PC-9 (cell line): ENCODE data around the gene GNG7.

Source experiments
- EZH2 ChIP-seq: fragments of 200-600 bp; sonication (generic); IDR thresholded peaks from 2 replicates; pipeline ENCODE4 v1.8.0; 2017; ENCODE audit warnings: antibody characterized with exemption, low read depth
- TF ChIP-seq, protein P1 (sequence below): fragments of 200-600 bp; sonication (generic); conservative IDR thresholded peaks from 2 replicates; pipeline ENCODE4 v1.6.1; 2017; ENCODE audit warnings: mixed run types, antibody characterized with exemption, mild to moderate bottlenecking, moderate library complexity

- TF ChIP-seq, protein P1, sequence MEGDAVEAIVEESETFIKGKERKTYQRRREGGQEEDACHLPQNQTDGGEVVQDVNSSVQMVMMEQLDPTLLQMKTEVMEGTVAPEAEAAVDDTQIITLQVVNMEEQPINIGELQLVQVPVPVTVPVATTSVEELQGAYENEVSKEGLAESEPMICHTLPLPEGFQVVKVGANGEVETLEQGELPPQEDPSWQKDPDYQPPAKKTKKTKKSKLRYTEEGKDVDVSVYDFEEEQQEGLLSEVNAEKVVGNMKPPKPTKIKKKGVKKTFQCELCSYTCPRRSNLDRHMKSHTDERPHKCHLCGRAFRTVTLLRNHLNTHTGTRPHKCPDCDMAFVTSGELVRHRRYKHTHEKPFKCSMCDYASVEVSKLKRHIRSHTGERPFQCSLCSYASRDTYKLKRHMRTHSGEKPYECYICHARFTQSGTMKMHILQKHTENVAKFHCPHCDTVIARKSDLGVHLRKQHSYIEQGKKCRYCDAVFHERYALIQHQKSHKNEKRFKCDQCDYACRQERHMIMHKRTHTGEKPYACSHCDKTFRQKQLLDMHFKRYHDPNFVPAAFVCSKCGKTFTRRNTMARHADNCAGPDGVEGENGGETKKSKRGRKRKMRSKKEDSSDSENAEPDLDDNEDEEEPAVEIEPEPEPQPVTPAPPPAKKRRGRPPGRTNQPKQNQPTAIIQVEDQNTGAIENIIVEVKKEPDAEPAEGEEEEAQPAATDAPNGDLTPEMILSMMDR, result no peak
- no peak for TF ChIP-seq EZH2
These were observed 156.1 kb downstream of the GNG7 start for GRCh38 chr19:2546128-2547032.
